HG03520 (cell line): ENCODE data around the gene DSCAM.
"Not testable (repeated sequence)": the region's sequence is repeated elsewhere in the genome, so short reads cannot be mapped to it uniquely, and the experiment has no call there.

Experiments
- ATAC-seq: cut with Tn5 transposase; IDR thresholded peaks from one replicate; pipeline ENCODE4 v1.9.1; 2021; ENCODE audit warnings: mild to moderate bottlenecking, moderate library complexity; ENCODE audit not compliant: unreplicated experiment

DSCAM gene

GRCh38 chr21:40194185-40194980 lies 652.6 kb downstream of the DSCAM start:
- no peak for ATAC-seq

DNA sequence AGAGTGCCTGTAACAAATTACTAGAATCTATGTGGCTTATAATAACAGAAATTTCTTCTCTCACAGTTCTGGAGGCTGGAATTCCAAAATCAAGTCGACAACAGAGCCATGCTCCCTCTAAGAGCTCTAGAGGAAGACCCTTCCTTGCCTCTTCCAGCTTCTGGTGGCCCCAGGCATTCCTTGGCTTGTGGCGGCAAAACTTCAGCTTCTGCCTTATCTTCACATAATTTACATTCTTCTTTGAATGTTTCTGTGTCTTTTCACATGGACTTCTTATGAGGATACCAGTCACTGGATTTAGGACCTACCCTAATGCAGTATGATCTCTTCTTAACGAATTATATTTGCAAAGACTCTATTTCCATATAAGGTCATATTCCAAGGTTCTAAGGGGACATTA lies 655.3 kb downstream of the DSCAM start:
- no peak for ATAC-seq

DNA sequence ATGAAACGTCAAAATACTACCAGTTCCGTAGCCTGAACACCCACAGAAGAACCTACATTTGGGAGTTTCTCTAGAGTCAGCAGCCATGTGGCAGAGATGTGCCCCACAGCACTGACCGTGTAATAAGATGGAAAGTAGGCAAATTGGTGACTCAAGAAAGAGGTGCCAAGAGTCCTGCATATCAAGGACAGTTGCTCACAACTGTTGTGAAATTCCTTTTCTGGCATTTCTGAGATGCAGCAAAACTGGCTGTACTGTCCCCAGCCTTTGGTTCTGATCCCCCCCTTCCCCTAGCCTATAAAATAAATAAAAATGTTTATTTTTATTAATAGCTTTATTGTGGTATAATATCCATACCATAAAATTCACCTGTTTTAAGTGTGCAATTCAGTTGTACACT lies 655.8 kb downstream of the DSCAM start:
- ATAC-seq, result no peak

GRCh38 chr21:40187946-40188654 lies 658.9 kb downstream of the DSCAM start:
- no peak for ATAC-seq

GRCh38 chr21:40187244-40187643 lies 659.7 kb downstream of the DSCAM start:
- ATAC-seq, result no peak

DNA sequence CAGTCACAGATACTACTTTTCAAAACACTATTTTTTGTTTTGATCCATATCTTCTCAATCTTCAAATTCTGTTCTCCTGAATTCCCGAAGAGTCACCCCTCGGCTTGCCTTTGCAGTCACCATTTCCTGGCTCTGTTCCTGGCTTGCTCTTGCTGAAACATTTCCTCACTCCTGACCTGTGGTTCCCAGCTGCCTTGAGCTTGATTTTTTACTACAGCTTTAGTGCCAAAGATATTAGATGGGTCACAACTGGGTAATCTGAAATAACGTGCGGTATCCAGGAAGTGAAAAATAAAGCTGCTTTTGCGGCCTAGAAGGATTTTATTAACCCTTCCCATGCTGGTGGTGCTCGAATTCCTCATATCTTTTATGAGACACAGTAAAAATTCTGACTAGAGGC lies 660.9 kb downstream of the DSCAM start:
- no peak for ATAC-seq

GRCh38 chr21:40185208-40185607 lies 661.8 kb downstream of the DSCAM start:
- ATAC-seq, result no peak

- ATAC-seq, result not testable (repeated sequence)
Observed at GRCh38 chr21:40182491-40182890, 664.5 kb downstream of the DSCAM start.

- no peak for ATAC-seq
Observed at GRCh38 chr21:40179166-40179565, 667.8 kb downstream of the DSCAM start.

DNA sequence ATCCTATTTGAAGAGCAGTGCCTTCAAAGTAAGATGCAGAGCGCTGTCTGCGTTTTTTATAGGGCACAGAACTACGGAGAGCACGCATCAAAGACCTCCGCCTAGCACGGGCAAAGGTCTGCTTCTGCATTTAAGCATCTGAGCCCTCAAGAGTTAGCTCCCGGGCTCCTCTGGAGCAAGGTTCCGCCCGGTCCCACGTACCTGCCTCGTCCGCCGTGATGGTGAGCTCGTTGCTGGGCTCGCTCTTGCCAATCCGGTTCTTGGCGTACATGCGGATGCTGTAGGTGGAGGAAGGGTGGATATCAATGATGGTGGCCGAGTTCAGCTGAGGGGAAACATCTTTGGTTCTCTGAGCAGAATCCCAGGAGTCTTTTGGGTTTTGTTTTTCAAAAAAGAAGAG lies 668.2 kb downstream of the DSCAM start:
- no peak for ATAC-seq

DNA sequence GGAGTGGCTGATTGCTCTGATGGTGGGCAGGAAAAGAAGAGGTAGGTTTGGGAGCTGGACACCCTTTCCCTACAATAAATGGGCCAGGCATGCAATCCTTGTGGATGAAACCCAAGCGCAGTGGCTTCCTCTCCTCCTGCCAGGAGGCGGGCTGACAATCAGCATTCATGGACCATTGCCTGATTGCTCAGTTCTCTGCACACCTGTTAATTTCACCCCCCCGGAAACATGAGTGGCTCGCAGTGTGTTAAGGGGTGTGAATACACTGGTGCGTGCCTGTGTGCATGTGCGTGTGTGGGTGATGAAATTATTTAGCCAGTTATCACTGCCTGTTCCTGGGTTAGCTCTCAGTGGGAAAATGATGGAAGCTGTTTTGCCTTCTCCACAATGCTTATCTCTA lies 669.0 kb downstream of the DSCAM start:
- no peak for ATAC-seq

GRCh38 chr21:40176724-40177123 lies 670.2 kb downstream of the DSCAM start:
- no peak for ATAC-seq

GRCh38 chr21:40173816-40174215 lies 673.1 kb downstream of the DSCAM start:
- ATAC-seq, result no peak

DNA sequence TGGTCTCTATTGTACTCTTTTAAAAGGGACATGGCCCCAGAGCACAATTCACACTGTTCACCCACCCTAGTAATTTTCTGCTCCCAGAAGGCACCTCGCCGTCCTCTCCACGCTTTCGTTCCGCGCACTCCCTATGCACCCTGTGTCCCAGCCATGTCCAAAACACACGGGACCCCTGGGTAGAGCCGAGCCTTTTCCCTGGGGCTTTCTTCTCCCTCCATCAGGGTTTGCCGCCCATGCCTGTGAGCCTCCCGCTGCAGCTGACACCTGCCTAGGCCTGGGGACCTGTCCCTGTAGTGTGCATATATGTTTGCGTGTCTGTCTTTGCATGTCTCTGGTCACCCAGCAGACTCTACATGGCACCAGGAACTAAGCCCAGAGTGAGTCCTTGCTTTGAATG lies 677.0 kb downstream of the DSCAM start:
- ATAC-seq, result no peak

- no peak for ATAC-seq
Observed at GRCh38 chr21:40166291-40166843, 680.6 kb downstream of the DSCAM start.

DNA sequence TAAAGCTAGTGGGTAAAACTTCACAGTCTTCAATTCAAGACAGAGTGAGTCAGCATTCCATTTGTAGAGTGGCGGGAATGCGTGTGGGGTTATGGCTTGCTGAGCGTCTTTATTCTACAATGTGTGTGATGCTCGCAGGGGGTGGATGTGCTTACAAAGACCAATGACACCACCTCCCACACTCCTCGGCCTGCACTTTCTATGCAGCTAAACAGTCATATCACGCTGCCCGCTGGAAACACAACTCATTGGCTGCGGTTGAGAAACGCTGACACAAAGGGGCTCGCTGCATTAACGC lies 681.2 kb downstream of the DSCAM start:
- no peak for ATAC-seq

GRCh38 chr21:40164905-40165772 lies 681.8 kb downstream of the DSCAM start:
- no peak for ATAC-seq

DNA sequence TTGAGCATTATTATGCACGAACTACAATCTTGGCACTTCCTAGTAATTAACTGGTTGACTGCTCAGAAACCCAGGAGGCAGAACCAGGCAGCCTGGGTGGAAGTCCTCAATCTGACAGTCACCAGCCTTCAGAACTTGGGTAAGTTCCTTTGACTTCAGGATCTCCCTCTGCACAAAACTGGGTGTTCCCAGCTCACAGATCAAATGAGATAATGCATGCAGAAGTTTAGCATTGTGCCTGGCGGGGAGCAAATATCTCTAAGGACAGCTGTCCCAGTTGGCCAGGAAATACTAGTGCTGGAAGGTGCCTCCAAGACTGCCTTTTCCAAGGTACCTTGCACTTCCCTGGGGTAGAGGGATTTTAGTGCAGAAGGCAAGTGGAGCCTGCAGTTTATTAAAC lies 684.9 kb downstream of the DSCAM start:
- no peak for ATAC-seq

- ATAC-seq, result no peak
Observed at GRCh38 chr21:40160911-40161310, 686.0 kb downstream of the DSCAM start.

DNA sequence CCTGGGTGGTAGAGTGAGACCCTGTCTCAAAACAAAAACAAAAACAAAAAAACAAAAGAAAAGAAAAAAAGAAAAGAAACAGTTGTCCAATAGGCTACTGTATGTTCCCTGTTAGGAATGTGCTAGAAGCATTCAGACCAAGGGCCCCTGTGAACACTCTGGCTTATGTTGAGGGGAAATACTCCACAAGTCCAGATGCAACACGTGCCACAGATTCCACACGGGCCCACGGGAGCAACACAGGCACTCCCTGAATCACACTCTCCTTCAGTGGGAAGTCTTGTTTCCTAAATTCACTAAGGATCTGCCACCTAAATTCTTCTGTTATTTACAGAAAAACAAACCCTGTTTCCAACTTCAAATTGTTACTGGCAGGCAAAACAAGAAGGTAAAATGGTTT lies 688.6 kb downstream of the DSCAM start:
- ATAC-seq, result no peak

DNA sequence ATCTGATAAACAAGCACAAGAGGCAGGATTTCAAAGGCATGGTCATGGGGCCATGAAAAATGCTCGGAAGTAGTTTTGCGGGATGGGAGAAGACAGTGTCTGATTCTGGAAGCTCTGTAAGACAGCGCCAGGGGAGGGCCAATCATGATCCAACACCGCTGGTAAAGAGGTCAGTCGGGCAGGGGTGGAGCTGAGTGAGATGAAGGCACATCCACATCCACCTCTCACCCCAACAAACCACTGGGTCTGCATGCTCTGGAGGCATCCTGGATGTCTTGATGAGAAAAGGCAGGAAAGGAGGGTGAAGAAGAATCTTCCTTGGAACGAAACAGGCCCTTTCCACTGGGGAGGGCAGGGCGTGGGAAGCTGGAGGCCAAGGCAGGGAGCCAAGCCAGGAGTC lies 691.4 kb downstream of the DSCAM start:
- no peak for ATAC-seq
